ENCODE measurements around the gene UMAD1. TPM values are rescaled to one million over a fixed set of nuclear protein-coding genes. Genes with fewer than 3 reads are reported as not detected.

Gene UMAD1
- total and polyA plus RNA-seq, 10 donors = 7.6 to 21.2 (median 14.2) TPM

DNA sequence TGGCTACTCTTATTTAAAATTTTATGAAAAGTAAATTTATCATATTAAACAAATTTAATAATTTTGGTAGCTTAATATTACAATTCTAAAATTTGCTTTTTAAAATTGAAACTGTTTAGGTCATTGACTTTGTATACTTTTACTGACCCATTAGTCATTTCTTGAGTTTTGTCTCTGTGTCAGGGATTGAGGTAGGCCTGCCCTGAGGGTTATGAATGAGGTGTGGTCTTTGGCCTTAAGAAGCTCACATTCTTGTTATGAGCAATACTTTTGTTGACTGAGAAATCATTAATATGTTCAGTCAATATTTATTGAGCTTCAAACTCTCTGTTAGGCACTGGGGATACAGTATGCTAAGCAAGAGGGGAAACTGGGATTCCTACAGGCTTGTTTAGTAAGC lies 124.9 kb downstream of the UMAD1 start:
- intact Hi-C loops (cut with DNase I; ENCODE audit: low total_unique reads) = loop anchor here (5.0 to 10.0 kb wide), 3 partner anchors 59 to 449 kb away; no protein-coding TSS in a partner anchor
- H3K4me1 ChIP-seq = peaks cover 6 to 51% (median 34%) of the 10 kb centered on the region in 6 donors
- no peak for TF ChIP-seq POLR2AphosphoS5 (IDR thresholded peaks at IDR 0.05)
- TF ChIP-seq POLR2A (IDR thresholded peaks at IDR 0.05) = no peak
- TF ChIP-seq CTCF (IDR thresholded peaks at IDR 0.05 in 8 of 11, conservative IDR thresholded peaks at IDR 0.05 in 3 of 11) = no peak
- H3K27me3 ChIP-seq (replicated peaks in 1 of 7) = no peaks in the 10 kb centered on the region
- DNase-seq = no peak
- no peak overlapping the region for H3K27ac ChIP-seq
- H3K36me3 ChIP-seq = no peaks in the 10 kb centered on the region
- H3K4me3 ChIP-seq = no peak overlapping the region
- no peaks in the 10 kb centered on the region for H3K9me3 ChIP-seq

- intact Hi-C loops (cut with DNase I; ENCODE audit: low total_unique reads) = loop anchor here (5.0 to 10.0 kb wide), 3 partner anchors 58 to 448 kb away; no protein-coding TSS in a partner anchor
- no peak for DNase-seq
- Histone ChIP-seq H3K4me1 (peaks cover 0 to 41% (median 21%) of the 10 kb centered on the region in 6 donors), H3K9me3 (no peaks in the 10 kb centered on the region), H3K27me3 (replicated peaks in 1 of 7) (no peaks in the 10 kb centered on the region), H3K36me3 (no peaks in the 10 kb centered on the region), H3K27ac (no peak overlapping the region), H3K4me3 (no peak overlapping the region)
- TF ChIP-seq POLR2AphosphoS5 (IDR thresholded peaks at IDR 0.05) = no peak
- no peak for TF ChIP-seq CTCF (IDR thresholded peaks at IDR 0.05 in 8 of 11, conservative IDR thresholded peaks at IDR 0.05 in 3 of 11)
- no peak for TF ChIP-seq POLR2A (IDR thresholded peaks at IDR 0.05)
Measured at GRCh38 chr7:7766671-7767070, 126.1 kb downstream of the UMAD1 start.

- TF ChIP-seq POLR2A (IDR thresholded peaks at IDR 0.05) (no peak), POLR2AphosphoS5 (IDR thresholded peaks at IDR 0.05) (no peak), CTCF (IDR thresholded peaks at IDR 0.05 in 8 of 11, conservative IDR thresholded peaks at IDR 0.05 in 3 of 11) (no peak)
- intact Hi-C loops (cut with DNase I; ENCODE audit: low total_unique reads) = loop anchor here (5.0 to 10.0 kb wide), 3 partner anchors 56 to 446 kb away; no protein-coding TSS in a partner anchor
- H3K27ac ChIP-seq = no peak overlapping the region
- no peak for DNase-seq
- H3K27me3 ChIP-seq (replicated peaks in 1 of 7) = no peaks in the 10 kb centered on the region
- H3K36me3 ChIP-seq = no peaks in the 10 kb centered on the region
- no peak overlapping the region for H3K4me3 ChIP-seq
- WGBS, 5 donors = 82 to 88% (median 87%) methylated on average over 5 of the region's 5 CpGs
- no peaks in the 10 kb centered on the region for H3K9me3 ChIP-seq
- peaks cover 0 to 42% (median 26%) of the 10 kb centered on the region in 6 donors for H3K4me1 ChIP-seq
Measured at GRCh38 chr7:7768977-7769709, 128.6 kb downstream of the UMAD1 start.
